HCT116 (cell line): ENCODE results near the gene DPP4. TPM values are rescaled to one million over a fixed set of nuclear protein-coding genes. Genes with fewer than 3 reads are reported as not detected.

Experiments
- ATAC-seq: fragments of 200-7000 bp; cut with Tn5 transposase; 2 replicates; pipeline ENCODE4 v1.9.1; 2020; ENCODE audit warnings: mild to moderate bottlenecking, moderate library complexity
- BruUV-seq: library from RNA; stranded (reverse); fragments of 400-500 nt; replicated peaks from 2 replicates; lab custom pipeline; 2021; lab: Mats Ljungman, UMichigan
- CTCF ChIA-PET: fragments of 300-600 bp; sonication (Branson Sonifier 250); formaldehyde crosslinking; loops from one replicate; lab custom pipeline; 2021; ENCODE audit warnings: antibody characterized with exemption; lab: Charles Lee
- POLR2A ChIA-PET: fragments of 300-600, 350-600 bp; sonication (Branson Sonifier 250); formaldehyde crosslinking; loops from one replicate; lab custom pipeline; 2021; ENCODE audit warnings: antibody characterized with exemption; lab: Charles Lee
- RAD21 ChIA-PET, 2 experiments: fragments of 300-600 bp; sonication (Branson Sonifier 250); formaldehyde crosslinking; loops; one replicate each; lab custom pipeline; 2023; ENCODE audit warnings: low total read pairs in 2 of 2; ENCODE audit not compliant: uncharacterized antibody in 2 of 2, unreplicated experiment in 2 of 2, low non-redundant PET in 1 of 2; lab: Charles Lee
- DNase-seq: peaks from one replicate; pipeline ENCODE4 v3.0.0-alpha.2; 2010; ENCODE audit warnings: low read depth, low spot score
- H2AFZ ChIP-seq: fragments of 200-600 bp; shearing (Covaris generic), sonication (generic); 2 replicates; pipeline ENCODE4 v1.6.1; 2017; ENCODE audit warnings: low read depth, mixed run types, mixed read lengths, antibody characterized with exemption, low read length; ENCODE audit not compliant: poor library complexity, severe bottlenecking
- H3K27ac ChIP-seq: 2 replicates; pipeline ENCODE4 v1.5.1; 2012; ENCODE audit warnings: low read depth, low read length
- H3K27me3 ChIP-seq: fragments of 200-600 bp; sonication (generic); 2 replicates; pipeline ENCODE4 v1.6.1; 2016; ENCODE audit warnings: mixed run types, low read length, mixed read lengths; ENCODE audit not compliant: insufficient read depth
- H3K36me3 ChIP-seq, 2 experiments: fragments of 200-500 bp in 1 of 2; fragments of 200-600 bp in 1 of 2; sonication (Bioruptor generic) in 1 of 2; sonication (generic) in 1 of 2; 2 replicates each; pipeline versions ENCODE4 v1.5.1 to v1.6.1; 2014 to 2016; ENCODE audit warnings: low read length in 2 of 2, inconsistent platforms in 1 of 2, mixed read lengths in 1 of 2, mixed run types in 1 of 2; ENCODE audit not compliant: insufficient read depth in 2 of 2, control insufficient read depth in 1 of 2
- H3K4me1 ChIP-seq, 2 experiments: fragments of 200-600 bp in 1 of 2; sonication (generic) in 1 of 2; 2 replicates each; pipeline versions ENCODE4 v1.5.1 to v1.6.1; 2012 to 2017; ENCODE audit warnings: low read length in 2 of 2, inconsistent platforms in 1 of 2, mild to moderate bottlenecking in 1 of 2, mixed read lengths in 1 of 2, mixed run types in 1 of 2, moderate library complexity in 1 of 2; ENCODE audit not compliant: insufficient read depth in 2 of 2, control insufficient read depth in 1 of 2
- H3K4me2 ChIP-seq: fragments of 200-600 bp; sonication (generic); 2 replicates; pipeline ENCODE4 v1.6.1; 2017; ENCODE audit warnings: mixed run types, low read length, mixed read lengths
- H3K4me3 ChIP-seq, 2 experiments: fragments of 200-600 bp in 1 of 2; sonication (generic) in 1 of 2; replicated peaks in 1 of 2; 2 replicates each; pipeline ENCODE4 v1.5.1; 2011 to 2016; ENCODE audit warnings: low read length in 2 of 2, control low read depth in 1 of 2, low read depth in 1 of 2, mild to moderate bottlenecking in 1 of 2, mixed read lengths in 1 of 2, mixed run types in 1 of 2
- H3K79me2 ChIP-seq: fragments of 200-600 bp; sonication (generic); 2 replicates; pipeline ENCODE4 v1.6.1; 2017; ENCODE audit warnings: mild to moderate bottlenecking, mixed run types, low read length, moderate library complexity, mixed read lengths; ENCODE audit not compliant: insufficient read depth
- H3K9ac ChIP-seq: fragments of 200-600 bp; sonication (generic); 2 replicates; pipeline ENCODE4 v1.6.1; 2016; ENCODE audit warnings: low read length, mixed read lengths
- H3K9me2 ChIP-seq: fragments of 200-600 bp; sonication (generic), shearing (Covaris generic); 2 replicates; pipeline ENCODE4 v1.6.1; 2017; ENCODE audit warnings: mixed run types, mild to moderate bottlenecking, moderate library complexity; ENCODE audit not compliant: insufficient read depth
- H3K9me3 ChIP-seq, 2 experiments: fragments of 200-500 bp in 1 of 2; fragments of 200-600 bp in 1 of 2; sonication (Bioruptor generic) in 1 of 2; sonication (generic) in 1 of 2; 2 replicates each; pipeline ENCODE4 v1.6.1; 2014 to 2017; ENCODE audit warnings: low read length in 2 of 2, mixed read lengths in 2 of 2, inconsistent platforms in 1 of 2, low read depth in 1 of 2, mild to moderate bottlenecking in 1 of 2, mixed run types in 1 of 2, moderate library complexity in 1 of 2; ENCODE audit not compliant: control insufficient read depth in 1 of 2, insufficient read depth in 1 of 2
- H4K20me1 ChIP-seq: fragments of 200-600 bp; sonication (generic), shearing (Covaris generic); 2 replicates; pipeline ENCODE4 v1.6.1; 2017; ENCODE audit warnings: mixed run types, mild to moderate bottlenecking, moderate library complexity; ENCODE audit not compliant: insufficient read depth
- FOSL1 ChIP-seq: IDR thresholded peaks from 2 replicates; pipeline ENCODE4 v1.6.1; 2012; ENCODE audit warnings: low read depth
- JUND ChIP-seq: IDR thresholded peaks from 2 replicates; pipeline ENCODE4 v1.6.1; 2012
- MAX ChIP-seq: IDR thresholded peaks from 2 replicates; pipeline ENCODE4 v1.6.1; 2012
- SIN3A ChIP-seq: IDR thresholded peaks from 2 replicates; pipeline ENCODE4 v1.6.1; 2012; ENCODE audit warnings: low read depth
- ZFX ChIP-seq: fragments of 450-650 bp; IDR thresholded peaks from 2 replicates; pipeline ENCODE4 v1.6.1; 2017
- intact Hi-C: fragments of 100-400 bp; cut with micrococcal nuclease; formaldehyde crosslinking; loops from 2 replicates; pipeline ENCODE4 v1.10.0; 2022
- total RNA-seq: library from RNA; stranded (reverse); gene quantifications from one replicate; pipeline ENCODE4 v1.2.1, GENCODE V29; 2021; ENCODE audit not compliant: unreplicated experiment

DPP4 gene
- total RNA-seq, 1 experiment from 2014 or later: 3.6 TPM

GRCh38 chr2:162037886-162038285 is 36.1 kb downstream of the DPP4 start:
- H3K4me2 ChIP-seq: no peak overlapping the region
- TF ChIP-seq JUND: no peak
- TF ChIP-seq SIN3A: no peak
- TF ChIP-seq MAX: no peak
- BruUV-seq: no TSS peak
- no peaks in the 10 kb centered on the region for H3K27me3 ChIP-seq
- 0 out of 2 replicates have a peak, but pooled peaks cover 3% of the 10 kb centered on the region for H3K9me2 ChIP-seq
- no peaks in the 10 kb centered on the region for H3K9me3 ChIP-seq
- POLR2A ChIA-PET: no interaction called here
- ATAC-seq: no peak
- intact Hi-C loops: no loop called here
- CTCF ChIA-PET: no interaction called here
- no peak overlapping the region for H3K9ac ChIP-seq
- no peak overlapping the region for H2AFZ ChIP-seq
- no peak overlapping the region for H3K27ac ChIP-seq
- no peaks in the 10 kb centered on the region for H4K20me1 ChIP-seq
- H3K36me3 ChIP-seq: no peaks in the 10 kb centered on the region
- no peaks in the 10 kb centered on the region for H3K4me1 ChIP-seq
- no peak for DNase-seq
- H3K4me3 ChIP-seq: no peak overlapping the region
- no peaks in the 10 kb centered on the region for H3K79me2 ChIP-seq
- RAD21 ChIA-PET: no interaction called here

GRCh38 chr2:162037028-162037795 is 36.8 kb downstream of the DPP4 start:
- H3K9me3 ChIP-seq: no peaks in the 10 kb centered on the region
- TF ChIP-seq ZFX (no peak), FOSL1 (no peak)
- no peaks in the 10 kb centered on the region for H3K27me3 ChIP-seq
- ChIA-PET POLR2A (no interaction called here), CTCF (interaction anchor here (1.2 kb wide), 1 partner anchor 29 kb away, joined by 3 read pairs; no protein-coding TSS in a partner anchor), RAD21 (no interaction called here)
- intact Hi-C loops: no loop called here
- H3K36me3 ChIP-seq: no peaks in the 10 kb centered on the region
- H3K79me2 ChIP-seq: no peaks in the 10 kb centered on the region
- DNase-seq (no peak), ATAC-seq (no peak)
- no peak overlapping the region for H3K4me2 ChIP-seq
- no TSS peak for BruUV-seq
- no peak overlapping the region for H2AFZ ChIP-seq
- H4K20me1 ChIP-seq: no peaks in the 10 kb centered on the region
- H3K4me1 ChIP-seq: no peaks in the 10 kb centered on the region
- H3K9ac ChIP-seq: no peak overlapping the region
- no peak overlapping the region for H3K4me3 ChIP-seq
- 0 out of 2 replicates have a peak, but pooled peaks cover 3% of the 10 kb centered on the region for H3K9me2 ChIP-seq
- no peak overlapping the region for H3K27ac ChIP-seq
